ENCODE data around the gene USP17L21.
"Not testable (repeated sequence)": the region's sequence is repeated elsewhere in the genome, so short reads cannot be mapped to it uniquely, and the experiment has no call there.

The USP17L21 gene

GRCh38 chr4:9262572-9262971 is at the start of gene USP17L21:
TSS of gene USP17L21 (plus strand) at chr4:9262872. CDS start at chr4:9262872, 0 bp downstream.
- not testable (repeated sequence) for DNase-seq (ENCODE audit: low read depth in 2 of 2)

GRCh38 chr4:9214701-9215100 is 48.0 kb upstream of the USP17L21 start:
- not testable (repeated sequence) for DNase-seq (ENCODE audit: low read depth in 2 of 2)

GRCh38 chr4:9215105-9215504 is 47.6 kb upstream of the USP17L21 start, which contains the start of gene USP17L11:
TSS of gene USP17L11 (plus strand) at chr4:9215405. CDS start at chr4:9215405, 0 bp downstream.
- DNase-seq (ENCODE audit: low read depth in 2 of 2) = not testable (repeated sequence)

GRCh38 chr4:9219852-9220251 is 42.8 kb upstream of the USP17L21 start, which contains the start of gene USP17L12:
TSS of gene USP17L12 (plus strand) at chr4:9220152. CDS start at chr4:9220152, 0 bp downstream.
- not testable (repeated sequence) for DNase-seq (ENCODE audit: low read depth in 2 of 2)

- DNase-seq (ENCODE audit: low read depth in 2 of 2) = not testable (repeated sequence)
These were observed 38.1 kb upstream of the USP17L21 start, which contains the start of gene USP17L13 for GRCh38 chr4:9224596-9224995. TSS of gene USP17L13 (plus strand) at chr4:9224896. CDS start at chr4:9224896, 0 bp downstream.

GRCh38 chr4:9230249-9230648 is 32.4 kb upstream of the USP17L21 start:
- DNase-seq (ENCODE audit: low read depth in 2 of 2) = not testable (repeated sequence)

GRCh38 chr4:9234085-9234484 is 28.6 kb upstream of the USP17L21 start, which contains the start of gene USP17L15:
TSS of gene USP17L15 (plus strand) at chr4:9234385. CDS start at chr4:9234385, 0 bp downstream.
- DNase-seq (ENCODE audit: low read depth in 2 of 2) = not testable (repeated sequence)

- not testable (repeated sequence) for DNase-seq (ENCODE audit: low read depth in 2 of 2)
These were observed 24.2 kb upstream of the USP17L21 start for GRCh38 chr4:9238461-9238860.

- not testable (repeated sequence) for DNase-seq (ENCODE audit: low read depth in 2 of 2)
These were observed 19.1 kb upstream of the USP17L21 start, which contains the start of gene USP17L17 for GRCh38 chr4:9243579-9243978. TSS of gene USP17L17 (plus strand) at chr4:9243879. CDS start at chr4:9243879, 0 bp downstream.

- not testable (repeated sequence) for DNase-seq (ENCODE audit: low read depth in 2 of 2)
These were observed 14.6 kb upstream of the USP17L21 start, which contains the start of gene USP17L18 for GRCh38 chr4:9247953-9248680. TSS of gene USP17L18 (plus strand) at chr4:9248630. CDS start at chr4:9248630, 0 bp downstream.

- not testable (repeated sequence) for DNase-seq (ENCODE audit: low read depth in 2 of 2)
These were observed 9.6 kb upstream of the USP17L21 start, which contains the start of gene USP17L19 for GRCh38 chr4:9253078-9253477. TSS of gene USP17L19 (plus strand) at chr4:9253378. CDS start at chr4:9253378, 0 bp downstream.

GRCh38 chr4:9257824-9258223 is 4.8 kb upstream of the USP17L21 start, which contains the start of gene USP17L20:
TSS of gene USP17L20 (plus strand) at chr4:9258124. CDS start at chr4:9258124, 0 bp downstream.
- not testable (repeated sequence) for DNase-seq (ENCODE audit: low read depth in 2 of 2)

- not testable (repeated sequence) for DNase-seq (ENCODE audit: low read depth in 2 of 2)
These were observed 4.6 kb downstream of the USP17L21 start, which contains the start of gene USP17L22 for GRCh38 chr4:9267319-9267718. TSS of gene USP17L22 (plus strand) at chr4:9267619. CDS start at chr4:9267619, 0 bp downstream.

GRCh38 chr4:9271719-9272118 is 9.0 kb downstream of the USP17L21 start:
- not testable (repeated sequence) for DNase-seq (ENCODE audit: low read depth in 2 of 2)
